Left colon (tissue), 2 donors: ENCODE measurements around the gene SLC39A13. TPM values are rescaled to one million over a fixed set of nuclear protein-coding genes. Genes with fewer than 3 reads are reported as not detected.

Experiments used
- microRNA-seq, 2 donors: library from miRNA; unstranded; fragments of <30 nt; microRNA quantifications; one replicate each; pipeline versions ENCODE4 v1.1.0 to v1.2.0, GENCODE V29; 2020
- total RNA-seq, 2 donors: library from RNA; stranded (reverse); fragmentation: NEBNext Ultra II Directional; extraction: Animal tissue kit (Norgen Biotek cat#: 25700); gene quantifications; one replicate each; pipeline ENCODE4 v1.2.1, GENCODE V29; 2021
- donor health status: DM: no; HTN: no; CAD: no.
- donor health status: DM: yes; HTN: yes; CAD: no.

The SLC39A13 gene
- total RNA-seq, 2 donors from 2014 or later = 17.9 to 20.2 TPM

Small RNAs within 50 kb of the gene (microRNA-seq; reads per million reads assigned to microRNA genes)
- gene MIR4487 = 0 reads per million in 2 donors

Other genes with a start within 250 kb of the SLC39A13 start
- gene ARFGAP2, start 231.7 kb upstream of the SLC39A13 start, total RNA-seq = 10 to 100 TPM; 81.5 to 85.4 TPM
- 1 to 10 TPM; 2.2 to 7.1 TPM for gene PACSIN3, start 222.2 kb upstream of the SLC39A13 start, total RNA-seq
- 10 to 100 TPM; 24.7 to 37.7 TPM for gene DDB2, start 193.6 kb upstream of the SLC39A13 start, total RNA-seq
- 10 to 100 TPM; 47.8 to 53.5 TPM for gene ACP2, start 159.8 kb upstream of the SLC39A13 start, total RNA-seq
- 10 to 100 TPM; 52.1 to 58.2 TPM for gene NR1H3, start 150.6 kb upstream of the SLC39A13 start, total RNA-seq
- gene MADD, start 138.5 kb upstream of the SLC39A13 start, total RNA-seq = 10 to 100 TPM; 50.8 to 61.6 TPM
- gene MYBPC3, start 55.9 kb upstream of the SLC39A13 start, total RNA-seq = not detected
- 10 to 100 TPM in 1 of 2 donors, 1 to 10 TPM in 1; 5.0 to 15.8 TPM for gene SPI1, start 30.0 kb upstream of the SLC39A13 start, total RNA-seq
- gene PSMC3, start 17.8 kb downstream of the SLC39A13 start, total RNA-seq = 10 to 100 TPM; 74.8 to 82.5 TPM
- gene RAPSN, start 40.5 kb downstream of the SLC39A13 start, total RNA-seq = under 1 TPM; 0.61 to 0.70 TPM
- 10 to 100 TPM; 70.6 to 93.1 TPM for gene CELF1, start 144.5 kb downstream of the SLC39A13 start, total RNA-seq
- 10 to 100 TPM; 28.9 to 29.5 TPM for gene PTPMT1, start 157.0 kb downstream of the SLC39A13 start, total RNA-seq
- 10 to 100 TPM; 11.7 to 14.9 TPM for gene KBTBD4, start 170.4 kb downstream of the SLC39A13 start, total RNA-seq
- gene NDUFS3, start 170.5 kb downstream of the SLC39A13 start, total RNA-seq = 100 to 1,000 TPM; 180 to 246 TPM
- gene FAM180B, start 178.1 kb downstream of the SLC39A13 start, total RNA-seq = under 1 TPM in 1 of 2 donors, not detected in 1; 0.42 TPM
- gene C1QTNF4, start 185.8 kb downstream of the SLC39A13 start, total RNA-seq = under 1 TPM; 0.34 to 0.53 TPM
- gene MTCH2, start 234.0 kb downstream of the SLC39A13 start, total RNA-seq = 100 to 1,000 TPM; 131 to 155 TPM